ENCODE measurements around the gene CSK. TPM values are rescaled to one million over a fixed set of nuclear protein-coding genes. Genes with fewer than 3 reads are reported as not detected.

Gene CSK
- total and polyA plus RNA-seq, 2 of the 8 experiments (the other 6 are each of a cell fraction or from before 2014, with no cell fraction given), result 13.7 to 50.2 TPM

GRCh38 chr15:74820056-74820455 lies 38.2 kb downstream of the CSK start:
- no peaks in the 10 kb centered on the region for H3K79me2 ChIP-seq (ENCODE audit: control insufficient read depth in 1 of 2, insufficient read depth in 2 of 2, low read length in 2 of 2)
- H3K23me2 ChIP-seq (ENCODE audit: low read depth, low read length), result 0 out of 2 replicates have a peak, but pooled peaks cover 2% of the 10 kb centered on the region
- ChIA-PET POLR2A (ENCODE audit: partially characterized antibody) (interaction anchor here (1.1 to 2.6 kb wide), 7 partner anchors 10 to 202 kb away, joined by 3 to 10 read pairs (median 3); no protein-coding TSS in a partner anchor), CTCF (ENCODE audit: partially characterized antibody) (interaction anchor here (1.0 to 15.7 kb wide), 15 partner anchors 9 to 189 kb away, joined by 3 to 135 read pairs (median 8); no protein-coding TSS in a partner anchor)
- 87% methylated on average over 5 of the region's 5 CpGs; no CpG with 5 or more reads in 1 of the 2 experiments for WGBS, 2 experiments (ENCODE audit: extremely low coverage in 1 of 2, insufficient coverage in 1 of 2, insufficient read length in 1 of 2, insufficient replicate concordance in 2 of 2, low coverage in 1 of 2, low lambda C conversion rate in 2 of 2, missing lambda C conversion rate in 1 of 2)
- H3K36me3 ChIP-seq (ENCODE audit: control insufficient read depth in 2 of 4, insufficient read depth in 4 of 4, low read length in 3 of 4), result no peaks in the 10 kb centered on the region
- peaks cover 0 to 15% (median 5%) of the 10 kb centered on the region in 4 experiments; a peak in 5 of 7 replicates for H3K27me3 ChIP-seq (replicated peaks in 1 of 4; ENCODE audit: control insufficient read depth in 3 of 4, extremely low read depth in 1 of 4, insufficient read depth in 3 of 4, low read length in 3 of 4)
- no peak overlapping the region for H3K23ac ChIP-seq (ENCODE audit: insufficient read length)
- no peak overlapping the region for H2AFZ ChIP-seq (ENCODE audit: low read length)
- no peak overlapping the region for H4K5ac ChIP-seq (ENCODE audit: insufficient read length, low read depth, low read length)
- no peaks in the 10 kb centered on the region for H4K20me1 ChIP-seq (replicated peaks in 1 of 2; ENCODE audit: control insufficient read depth in 1 of 2, insufficient read depth in 2 of 2, low read length in 2 of 2)
- no peak overlapping the region; the same call in 1 of the 2 replicates for H2BK15ac ChIP-seq (ENCODE audit: low read length)
- no peak overlapping the region for H2BK120ac ChIP-seq (replicated peaks; ENCODE audit: low read depth, low read length)
- no peak overlapping the region for H3K27ac ChIP-seq (ENCODE audit: low read depth, low read length)
- H2AK5ac ChIP-seq (ENCODE audit: low read depth, low read length), result no peak overlapping the region
- no peak overlapping the region for H2BK20ac ChIP-seq (ENCODE audit: low read length)
- no peak for TF ChIP-seq KDM4A (IDR thresholded peaks at IDR 0.05; ENCODE audit: low read depth, low read length, severe bottlenecking)
- TF ChIP-seq SIN3A (conservative IDR thresholded peaks at IDR 0.05 in 1 of 2, IDR thresholded peaks at IDR 0.05 in 1 of 2; ENCODE audit: low read depth in 1 of 2, low read length in 2 of 2), result no peak
- TF ChIP-seq ATF2 (IDR thresholded peaks at IDR 0.05; ENCODE audit: low read length), result no peak
- TF ChIP-seq CTCF (IDR thresholded peaks at IDR 0.05; ENCODE audit: control extremely low read depth in 1 of 3, insufficient read depth in 1 of 3, low read depth in 1 of 3, low read length in 3 of 3), result no peak
- TF ChIP-seq GTF2F1 (IDR thresholded peaks at IDR 0.05; ENCODE audit: borderline replicate concordance, low read depth, low read length), result no peak
- TF ChIP-seq KDM1A (IDR thresholded peaks at IDR 0.05; ENCODE audit: borderline replicate concordance, low read length), result no peak
- no peak for TF ChIP-seq EZH2 (IDR thresholded peaks at IDR 0.05; ENCODE audit: low read depth, low read length, severe bottlenecking)
- TF ChIP-seq CTBP2 (IDR thresholded peaks at IDR 0.05; ENCODE audit: borderline replicate concordance, insufficient read depth, insufficient read length, low read length), result no peak
- H3K4me2 ChIP-seq (ENCODE audit: insufficient read depth in 1 of 2, low read depth in 2 of 2, low read length in 2 of 2), result no peak overlapping the region
- H4K91ac ChIP-seq (replicated peaks; ENCODE audit: insufficient read length, low read length), result no peak overlapping the region
- H3K18ac ChIP-seq (ENCODE audit: extremely low read depth, low read length), result no peak overlapping the region
- H3K4me3 ChIP-seq (ENCODE audit: extremely low read depth in 1 of 4, insufficient read depth in 2 of 4, low read depth in 3 of 4, low read length in 4 of 4), result no peak overlapping the region
- no peak overlapping the region for H3K4ac ChIP-seq (replicated peaks; ENCODE audit: insufficient read length, low read depth, low read length)
- no peak overlapping the region for H2BK12ac ChIP-seq (ENCODE audit: low read depth, low read length)
- H4K8ac ChIP-seq (ENCODE audit: extremely low read depth, insufficient read depth, low read length), result no peak overlapping the region
- no peak overlapping the region for H2BK5ac ChIP-seq (ENCODE audit: low read depth, low read length)
- FAIRE-seq (no peak), DNase-seq (ENCODE audit: low read depth in 1 of 2, low spot score in 2 of 2) (no peak)
- no peaks in the 10 kb centered on the region for H3K9me3 ChIP-seq (ENCODE audit: insufficient read depth in 2 of 2, low read depth in 1 of 2, low read length in 1 of 2)
- H3K14ac ChIP-seq (ENCODE audit: insufficient read length), result no peak overlapping the region
- no peaks in the 10 kb centered on the region for H3K79me1 ChIP-seq (ENCODE audit: low read depth, low read length)
- no peak overlapping the region for H3K56ac ChIP-seq (replicated peaks; ENCODE audit: insufficient read length, low read depth, low read length)
- peaks cover 0 to 12% (median 6%) of the 10 kb centered on the region in 4 experiments; a peak in 6 of 7 replicates for H3K4me1 ChIP-seq (replicated peaks in 1 of 4; ENCODE audit: control insufficient read depth in 3 of 4, insufficient read depth in 4 of 4, low read length in 3 of 4)
- H3K9ac ChIP-seq (replicated peaks in 1 of 4; ENCODE audit: extremely low read depth in 1 of 4, low read depth in 3 of 4, low read length in 3 of 4), result no peak overlapping the region
